AG04450 (cell line): Measurements from ENCODE around the gene SSTR4. TPM values are rescaled to one million over a fixed set of nuclear protein-coding genes. Genes with fewer than 3 reads are reported as not detected.

Experiments used
- CTCF ChIA-PET: fragments of 300-600, 350-600 bp; formaldehyde crosslinking; extraction: SDS; loops from one replicate; lab custom pipeline; 2022; ENCODE audit warnings: antibody characterized with exemption, inconsistent platforms; lab: Charles Lee
- POLR2A ChIA-PET: fragments of 350-600 bp; formaldehyde crosslinking; extraction: SDS; loops from one replicate; lab custom pipeline; 2021; ENCODE audit warnings: antibody characterized with exemption, inconsistent platforms; lab: Yijun Ruan, JAX
- DNase-seq: peaks from one replicate; pipeline ENCODE4 v3.0.0-alpha.2; 2011; ENCODE audit warnings: low read depth, low spot score
- H3K27ac ChIP-seq: one replicate; pipeline ENCODE4 v1.5.1; 2012; ENCODE audit warnings: low read depth, low read length, control low read depth
- H3K27me3 ChIP-seq: one replicate; pipeline ENCODE4 v1.6.0; 2012; ENCODE audit warnings: low read length; ENCODE audit not compliant: control insufficient read depth, insufficient read depth
- H3K4me3 ChIP-seq: 2 replicates; pipeline ENCODE4 v1.5.1; 2011; ENCODE audit warnings: mild to moderate bottlenecking, low read depth, low read length, control low read depth
- H3K9me3 ChIP-seq: 2 replicates; pipeline ENCODE4 v1.5.1; 2012; ENCODE audit warnings: low read length; ENCODE audit not compliant: control insufficient read depth, insufficient read depth
- polyA plus RNA-seq: library from polyadenylated mRNA; depleted of rRNA; stranded (reverse); fragments of >200 nt; gene quantifications from 2 replicates; pipeline ENCODE4 v1.2.3, GENCODE V29; 2011
- TF ChIP-seq, protein P1 (sequence below): IDR thresholded peaks from 2 replicates; pipeline ENCODE4 v1.5.1; 2011; ENCODE audit warnings: low read depth, low read length, control low read depth, inconsistent platforms

Gene SSTR4
- polyA plus RNA-seq, 1 experiment: not detected

DNA sequence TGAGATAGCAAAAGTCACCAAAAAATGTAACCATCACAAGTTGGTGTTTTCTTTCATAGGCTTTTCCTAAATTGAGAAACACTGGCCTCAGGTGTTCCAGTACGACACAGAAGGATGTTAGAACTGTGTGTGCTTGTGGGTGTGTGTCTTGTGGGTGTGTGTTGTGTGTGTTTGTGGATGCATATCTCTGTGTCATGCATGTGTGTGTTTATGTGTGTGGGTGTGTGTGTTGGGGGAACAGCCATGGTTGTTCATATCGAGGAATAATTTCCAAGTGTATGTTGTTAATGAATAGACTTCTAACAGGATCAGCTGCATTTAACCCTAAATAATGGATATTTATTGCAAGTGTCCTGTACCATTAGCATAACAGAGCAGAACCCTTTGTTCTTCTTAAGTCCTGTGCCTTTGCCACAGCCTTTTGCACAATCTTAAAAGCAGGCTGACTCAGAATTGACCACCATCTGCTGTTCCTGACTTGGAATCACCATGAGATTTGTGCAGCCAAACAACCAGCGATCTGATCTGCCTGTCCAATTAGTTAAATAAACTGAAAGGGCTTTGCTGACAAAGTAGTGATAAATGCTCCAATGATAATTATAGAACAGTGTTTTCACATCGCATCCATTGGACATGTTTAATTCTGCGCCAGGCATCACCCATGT, 43.4 kb downstream of the SSTR4 start:
- ChIA-PET POLR2A (no interaction called here), CTCF (no interaction called here)
- Histone ChIP-seq H3K27ac (no peak overlapping the region), H3K4me3 (no peak overlapping the region), H3K9me3 (no peaks in the 10 kb centered on the region), H3K27me3 (peaks cover 21% of the 10 kb centered on the region)
- TF ChIP-seq, protein P1, sequence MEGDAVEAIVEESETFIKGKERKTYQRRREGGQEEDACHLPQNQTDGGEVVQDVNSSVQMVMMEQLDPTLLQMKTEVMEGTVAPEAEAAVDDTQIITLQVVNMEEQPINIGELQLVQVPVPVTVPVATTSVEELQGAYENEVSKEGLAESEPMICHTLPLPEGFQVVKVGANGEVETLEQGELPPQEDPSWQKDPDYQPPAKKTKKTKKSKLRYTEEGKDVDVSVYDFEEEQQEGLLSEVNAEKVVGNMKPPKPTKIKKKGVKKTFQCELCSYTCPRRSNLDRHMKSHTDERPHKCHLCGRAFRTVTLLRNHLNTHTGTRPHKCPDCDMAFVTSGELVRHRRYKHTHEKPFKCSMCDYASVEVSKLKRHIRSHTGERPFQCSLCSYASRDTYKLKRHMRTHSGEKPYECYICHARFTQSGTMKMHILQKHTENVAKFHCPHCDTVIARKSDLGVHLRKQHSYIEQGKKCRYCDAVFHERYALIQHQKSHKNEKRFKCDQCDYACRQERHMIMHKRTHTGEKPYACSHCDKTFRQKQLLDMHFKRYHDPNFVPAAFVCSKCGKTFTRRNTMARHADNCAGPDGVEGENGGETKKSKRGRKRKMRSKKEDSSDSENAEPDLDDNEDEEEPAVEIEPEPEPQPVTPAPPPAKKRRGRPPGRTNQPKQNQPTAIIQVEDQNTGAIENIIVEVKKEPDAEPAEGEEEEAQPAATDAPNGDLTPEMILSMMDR: no peak
- DNase-seq: no peak

DNA sequence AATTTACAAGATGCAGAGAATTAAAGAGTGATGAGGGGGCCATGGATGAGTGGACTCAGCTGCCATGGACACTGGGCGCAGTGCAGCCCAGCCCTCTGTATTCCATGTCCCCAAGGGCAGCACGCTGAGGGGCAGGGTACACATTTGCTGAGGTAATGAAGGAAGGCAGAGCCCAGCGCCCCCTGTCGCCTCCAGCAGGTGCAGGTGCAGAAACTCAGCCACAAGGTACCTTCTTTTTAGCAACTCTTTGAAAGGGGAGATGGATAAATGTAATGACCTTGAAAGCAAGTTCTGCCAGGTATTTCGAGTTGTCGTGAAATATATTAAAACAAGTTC, 43.9 kb downstream of the SSTR4 start:
- H3K27me3 ChIP-seq: peaks cover 25% of the 10 kb centered on the region
- H3K27ac ChIP-seq: no peak overlapping the region
- no peak for DNase-seq
- ChIA-PET POLR2A (no interaction called here), CTCF (no interaction called here)
- no peak overlapping the region for H3K4me3 ChIP-seq
- TF ChIP-seq, protein P1: 0 out of 2 replicates have a peak, but pooled peaks have one; percentile 10
- no peaks in the 10 kb centered on the region for H3K9me3 ChIP-seq

DNA sequence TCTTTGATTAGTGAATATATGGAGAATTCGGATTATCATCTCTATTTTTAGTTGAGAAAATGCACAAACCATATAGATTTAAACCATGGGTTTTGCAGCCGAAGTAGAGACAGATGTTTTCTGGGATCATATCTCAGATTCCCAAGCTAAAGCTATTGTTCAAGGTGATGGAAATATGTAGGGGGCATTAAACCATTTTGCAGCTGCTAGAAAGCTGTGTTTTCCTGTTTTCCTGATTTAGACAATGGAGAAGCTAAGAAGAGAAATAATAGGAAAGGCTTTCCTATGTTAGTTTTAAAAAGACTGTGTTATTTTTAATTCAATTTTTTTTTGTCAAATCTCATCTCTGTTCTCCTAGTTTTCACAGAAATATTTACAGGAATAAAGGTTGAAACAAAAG, 44.8 kb downstream of the SSTR4 start:
- Histone ChIP-seq H3K27me3 (peaks cover 25% of the 10 kb centered on the region), H3K4me3 (no peak overlapping the region), H3K9me3 (no peaks in the 10 kb centered on the region; the same call in 1 of the 2 replicates), H3K27ac (no peak overlapping the region)
- TF ChIP-seq, protein P1: no peak
- CTCF ChIA-PET: interaction anchor here (0.7 to 1.0 kb wide), 2 partner anchors 15 to 261 kb away, joined by 3 read pairs; no protein-coding TSS in a partner anchor
- POLR2A ChIA-PET: no interaction called here
- DNase-seq: no peak

GRCh38 chr20:23080521-23080920, 45.4 kb downstream of the SSTR4 start:
- no peak overlapping the region for H3K27ac ChIP-seq
- H3K27me3 ChIP-seq: peaks cover 25% of the 10 kb centered on the region
- no peak overlapping the region for H3K4me3 ChIP-seq
- no peak for DNase-seq
- ChIA-PET POLR2A (no interaction called here), CTCF (interaction anchor here (1.0 kb wide), 1 partner anchor 261 kb away, joined by 3 read pairs; no protein-coding TSS in a partner anchor)
- TF ChIP-seq, protein P1: no peak
- H3K9me3 ChIP-seq: no peaks in the 10 kb centered on the region; the same call in 1 of the 2 replicates

DNA sequence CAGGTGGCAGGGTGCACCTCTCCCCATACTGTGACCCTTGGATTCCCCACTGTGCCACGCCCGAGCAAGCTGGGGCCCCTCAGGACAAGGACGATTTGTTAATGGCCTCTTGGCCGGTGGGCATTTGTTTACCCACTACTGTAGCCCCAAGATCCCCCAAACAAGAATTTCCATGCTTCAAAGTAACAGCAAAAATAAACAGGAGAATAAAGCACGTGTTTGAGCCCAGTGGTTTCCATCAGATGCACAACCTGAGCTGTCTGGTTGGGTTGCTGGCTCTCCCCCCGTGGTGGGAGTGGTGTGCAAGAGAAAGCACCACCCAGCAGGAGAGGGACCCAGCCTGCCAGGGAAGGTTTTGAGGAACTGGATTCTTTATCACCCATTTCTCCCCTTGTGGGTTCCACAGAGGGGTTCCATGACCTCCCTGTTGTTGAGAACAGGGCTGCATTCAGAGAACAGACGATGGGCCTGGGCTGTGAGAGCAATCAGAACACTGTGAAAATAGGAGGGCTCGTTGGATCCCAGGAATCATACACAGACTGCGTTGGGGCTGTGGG, 46.2 kb downstream of the SSTR4 start:
- DNase-seq: no peak
- Histone ChIP-seq H3K4me3 (no peak overlapping the region), H3K27me3 (peaks cover 25% of the 10 kb centered on the region), H3K9me3 (no peaks in the 10 kb centered on the region; the same call in 1 of the 2 replicates), H3K27ac (no peak overlapping the region)
- ChIA-PET POLR2A (no interaction called here), CTCF (no interaction called here)
- TF ChIP-seq, protein P1: no peak
